SU-DHL-6 (cell line): ENCODE results near the gene OLIG1.

Source experiments
- H2AFZ ChIP-seq: fragments of 200-600 bp; sonication (generic); 2 replicates; pipeline ENCODE4 v1.6.1; 2014; ENCODE audit warnings: low read depth, mild to moderate bottlenecking, moderate library complexity, mixed read lengths, antibody characterized with exemption, low read length; ENCODE audit not compliant: severe bottlenecking
- H3F3A ChIP-seq: fragments of 200-600 bp; shearing (Covaris generic); 2 replicates; pipeline ENCODE4 v1.6.0; 2016; ENCODE audit warnings: antibody characterized with exemption, mild to moderate bottlenecking; ENCODE audit not compliant: insufficient read depth
- H3K27ac ChIP-seq: fragments of 200-600 bp; sonication (generic); 2 replicates; pipeline ENCODE4 v1.5.1; 2016; ENCODE audit warnings: low read depth, mild to moderate bottlenecking, low read length, moderate library complexity, mixed read lengths
- H3K27me3 ChIP-seq: fragments of 200-600 bp; sonication (generic), shearing (Covaris generic); 2 replicates; pipeline ENCODE4 v1.6.0; 2014; ENCODE audit warnings: mild to moderate bottlenecking, low read length
- H3K36me3 ChIP-seq: fragments of 200-600 bp; sonication (generic); 2 replicates; pipeline ENCODE4 v1.6.1; 2014; ENCODE audit warnings: mild to moderate bottlenecking, low read length, mixed read lengths
- H3K4me2 ChIP-seq: fragments of 300-600, 200-600 bp; shearing (Covaris generic), sonication (generic); 2 replicates; pipeline ENCODE4 v1.6.0; 2014; ENCODE audit warnings: low read length, low read depth, mild to moderate bottlenecking; ENCODE audit not compliant: poor library complexity, severe bottlenecking
- H3K4me3 ChIP-seq: fragments of 200-600 bp; sonication (generic); 2 replicates; pipeline ENCODE4 v1.5.1; 2014; ENCODE audit warnings: antibody characterized with exemption, low read length, mild to moderate bottlenecking, mixed read lengths; ENCODE audit not compliant: insufficient read depth, poor library complexity, severe bottlenecking
- H3K79me2 ChIP-seq: fragments of 200-600 bp; sonication (generic); 2 replicates; pipeline ENCODE4 v1.6.1; 2014; ENCODE audit warnings: mild to moderate bottlenecking, low read length, moderate library complexity; ENCODE audit not compliant: insufficient read depth
- H3K9ac ChIP-seq: fragments of 200-600 bp; sonication (generic); 2 replicates; pipeline ENCODE4 v1.7.0; 2014; ENCODE audit warnings: mild to moderate bottlenecking, low read length
- H3K9me2 ChIP-seq: fragments of 200-600 bp; sonication (generic); replicated peaks from 2 replicates; pipeline ENCODE4 v1.6.1; 2014; ENCODE audit warnings: low read length; ENCODE audit not compliant: insufficient read depth
- H3K9me3 ChIP-seq: fragments of 200-600 bp; sonication (generic); 2 replicates; pipeline ENCODE4 v1.6.1; 2014; ENCODE audit warnings: low read length, mixed read lengths; ENCODE audit not compliant: insufficient read depth
- H4K20me1 ChIP-seq: fragments of 200-600 bp; sonication (generic); 2 replicates; pipeline ENCODE4 v1.6.1; 2014; ENCODE audit warnings: low read depth, mild to moderate bottlenecking, antibody characterized with exemption, low read length, moderate library complexity, mixed read lengths
- CTCF ChIP-seq: fragments of 200-600 bp; sonication (generic); IDR thresholded peaks from one replicate; pipeline ENCODE4 v1.5.1; 2017; ENCODE audit warnings: antibody characterized with exemption, mild to moderate bottlenecking, low read length, moderate library complexity; ENCODE audit not compliant: insufficient read depth, poor library complexity, severe bottlenecking
- EZH2phosphoT487 ChIP-seq: fragments of 200-600 bp; sonication (generic), shearing (Covaris generic); conservative IDR thresholded peaks from 2 replicates; pipeline ENCODE4 v1.6.1; 2018; ENCODE audit warnings: mild to moderate bottlenecking, antibody characterized with exemption, low read length, moderate library complexity, mixed read lengths

Gene OLIG1

GRCh38 chr21:33117101-33117888, 47.4 kb downstream of the OLIG1 start:
- TF ChIP-seq CTCF, result no peak
- no peak for TF ChIP-seq EZH2phosphoT487
- H3K4me3 ChIP-seq, result no peak overlapping the region
- H3K36me3 ChIP-seq, result no peaks in the 10 kb centered on the region
- no peak overlapping the region for H2AFZ ChIP-seq
- no peak overlapping the region for H3K4me2 ChIP-seq
- no peaks in the 10 kb centered on the region for H3K79me2 ChIP-seq
- H3K9ac ChIP-seq, result no peak overlapping the region
- no peaks in the 10 kb centered on the region for H3F3A ChIP-seq
- H4K20me1 ChIP-seq, result no peaks in the 10 kb centered on the region
- H3K27me3 ChIP-seq, result no peaks in the 10 kb centered on the region
- no peaks in the 10 kb centered on the region for H3K9me3 ChIP-seq
- no peaks in the 10 kb centered on the region for H3K9me2 ChIP-seq
- no peak overlapping the region for H3K27ac ChIP-seq
